Neural cell (in vitro differentiated cells): Measurements from ENCODE around the gene SPI1. TPM values are rescaled to one million over a fixed set of nuclear protein-coding genes. Genes with fewer than 3 reads are reported as not detected.

Experiments
- H2AFZ ChIP-seq: fragments of 200-600, 300-800 bp; sonication (generic), shearing (Covaris generic); 2 replicates; pipeline ENCODE4 v1.6.0; 2014; ENCODE audit warnings: low read depth, mild to moderate bottlenecking, antibody characterized with exemption, low read length, moderate library complexity
- H3F3A ChIP-seq: fragments of 200-600 bp; shearing (Covaris generic); 2 replicates; pipeline ENCODE4 v1.6.1; 2016; ENCODE audit warnings: mild to moderate bottlenecking, moderate library complexity, mixed read lengths, antibody characterized with exemption, low read length; ENCODE audit not compliant: insufficient read depth, poor library complexity, severe bottlenecking
- H3K27ac ChIP-seq: fragments of 200-600, 300-800 bp; sonication (generic), shearing (Covaris generic); 2 replicates; pipeline ENCODE4 v1.5.1; 2014; ENCODE audit warnings: mild to moderate bottlenecking, low read length, moderate library complexity
- H3K27me3 ChIP-seq: fragments of 300-800, 200-600 bp; sonication (generic), shearing (Covaris generic); 2 replicates; pipeline ENCODE4 v1.6.0; 2014; ENCODE audit warnings: mild to moderate bottlenecking, low read depth, low read length, moderate library complexity; ENCODE audit not compliant: insufficient read depth
- H3K36me3 ChIP-seq: fragments of 300-800, 200-600 bp; sonication (generic), shearing (Covaris generic); 2 replicates; pipeline ENCODE4 v1.5.1; 2014; ENCODE audit warnings: mild to moderate bottlenecking, antibody characterized with exemption, low read length, moderate library complexity; ENCODE audit not compliant: insufficient read depth
- H3K4me2 ChIP-seq: fragments of 300-800, 200-600 bp; sonication (generic), shearing (Covaris generic); 2 replicates; pipeline ENCODE4 v1.6.0; 2014; ENCODE audit warnings: mild to moderate bottlenecking, low read length
- H3K4me3 ChIP-seq: fragments of 300-800, 200-600 bp; sonication (generic), shearing (Covaris generic); 2 replicates; pipeline ENCODE4 v1.5.1; 2014; ENCODE audit warnings: mild to moderate bottlenecking, low read length, moderate library complexity
- H3K79me2 ChIP-seq: fragments of 200-600 bp; shearing (Covaris generic); replicated peaks from 2 replicates; pipeline ENCODE4 v1.6.0; 2014; ENCODE audit warnings: mild to moderate bottlenecking, low read length, moderate library complexity; ENCODE audit not compliant: insufficient read depth
- H3K9ac ChIP-seq: fragments of 300-800, 200-600 bp; sonication (generic), shearing (Covaris generic); 2 replicates; pipeline ENCODE4 v1.6.1; 2016; ENCODE audit warnings: mild to moderate bottlenecking, low read length, mixed read lengths
- H3K9me2 ChIP-seq: fragments of 200-600 bp; shearing (Covaris generic); 2 replicates; pipeline ENCODE4 v1.6.1; 2016; ENCODE audit warnings: mild to moderate bottlenecking, low read length, mixed read lengths; ENCODE audit not compliant: insufficient read depth
- H3K9me3 ChIP-seq: fragments of 200-600, 300-800 bp; sonication (generic), shearing (Covaris generic); 2 replicates; pipeline ENCODE4 v1.6.1; 2016; ENCODE audit warnings: mild to moderate bottlenecking, mixed run types, low read length, moderate library complexity, mixed read lengths
- H4K20me1 ChIP-seq: fragments of 200-600 bp; shearing (Covaris generic); 2 replicates; pipeline ENCODE4 v1.6.1; 2016; ENCODE audit warnings: mild to moderate bottlenecking, mixed run types; ENCODE audit not compliant: insufficient read depth
- CTCF ChIP-seq: fragments of 450-650 bp; IDR thresholded peaks from 2 replicates; pipeline ENCODE4 v1.5.1; 2014; ENCODE audit warnings: antibody characterized with exemption, mild to moderate bottlenecking, moderate library complexity; ENCODE audit not compliant: poor library complexity, severe bottlenecking
- EP300 ChIP-seq: fragments of 450-650 bp; conservative IDR thresholded peaks from 2 replicates; pipeline ENCODE4 v1.6.1; 2014; ENCODE audit warnings: antibody characterized with exemption, mild to moderate bottlenecking, moderate library complexity; ENCODE audit not compliant: poor library complexity, severe bottlenecking
- EZH2 ChIP-seq: fragments of 200-600, 300-800 bp; shearing (Covaris generic), sonication (generic); IDR thresholded peaks from 2 replicates; pipeline ENCODE4 v1.6.1; 2014; ENCODE audit warnings: antibody characterized with exemption, low read length, borderline replicate concordance, mild to moderate bottlenecking; ENCODE audit not compliant: insufficient read depth, poor library complexity, severe bottlenecking
- MXI1 ChIP-seq: fragments of 450-650 bp; conservative IDR thresholded peaks from 2 replicates; pipeline ENCODE4 v1.6.1; 2014; ENCODE audit warnings: antibody characterized with exemption, mild to moderate bottlenecking; ENCODE audit not compliant: poor library complexity, severe bottlenecking
- POLR2AphosphoS5 ChIP-seq: IDR thresholded peaks from 2 replicates; pipeline ENCODE4 v1.6.1; 2012
- RAD21 ChIP-seq: fragments of 450-650 bp; conservative IDR thresholded peaks from 2 replicates; pipeline ENCODE4 v1.6.1; 2014; ENCODE audit warnings: antibody characterized with exemption, mild to moderate bottlenecking, moderate library complexity
- REST ChIP-seq: IDR thresholded peaks from 2 replicates; pipeline ENCODE4 v1.6.1; 2012; ENCODE audit warnings: borderline replicate concordance
- SMC3 ChIP-seq: fragments of 450-650 bp; conservative IDR thresholded peaks from 2 replicates; pipeline ENCODE4 v1.6.1; 2014; ENCODE audit warnings: antibody characterized with exemption, mild to moderate bottlenecking, moderate library complexity; ENCODE audit not compliant: poor library complexity
- TAF1 ChIP-seq: IDR thresholded peaks from 2 replicates; pipeline ENCODE4 v1.6.1; 2012; ENCODE audit warnings: low read depth
- polyA plus RNA-seq: library from polyadenylated mRNA; depleted of rRNA; stranded (reverse); fragments of >200 nt; gene quantifications from 2 replicates; pipeline ENCODE4 v1.2.3, GENCODE V29; 2014

The SPI1 gene
- polyA plus RNA-seq, 1 donor from 2014 or later, result not detected

GRCh38 chr11:47328449-47329390 lies 49.6 kb downstream of the SPI1 start:
- Histone ChIP-seq H3K36me3 (no peaks in the 10 kb centered on the region), H3K9me3 (no peaks in the 10 kb centered on the region), H3K9me2 (no peaks in the 10 kb centered on the region), H3K9ac (no peak overlapping the region), H3K4me3 (no peak overlapping the region), H3K27ac (no peak overlapping the region), H3K79me2 (no peaks in the 10 kb centered on the region), H3F3A (no peaks in the 10 kb centered on the region), H3K4me2 (no peak overlapping the region), H3K27me3 (no peaks in the 10 kb centered on the region), H4K20me1 (no peaks in the 10 kb centered on the region), H2AFZ (no peak overlapping the region)
- TF ChIP-seq EZH2, result no peak

GRCh38 chr11:47327949-47328348 lies 50.4 kb downstream of the SPI1 start:
- H3K27me3 ChIP-seq, result no peaks in the 10 kb centered on the region
- no peak overlapping the region for H3K27ac ChIP-seq
- H2AFZ ChIP-seq, result no peak overlapping the region
- no peak overlapping the region for H3K4me3 ChIP-seq
- no peaks in the 10 kb centered on the region for H3K9me2 ChIP-seq
- H3K9ac ChIP-seq, result no peak overlapping the region
- H4K20me1 ChIP-seq, result no peaks in the 10 kb centered on the region
- no peaks in the 10 kb centered on the region for H3K9me3 ChIP-seq
- H3K4me2 ChIP-seq, result no peak overlapping the region
- no peaks in the 10 kb centered on the region for H3F3A ChIP-seq
- H3K36me3 ChIP-seq, result no peaks in the 10 kb centered on the region
- TF ChIP-seq POLR2AphosphoS5 (no peak), SMC3 (no peak), REST (no peak), CTCF (no peak), MXI1 (no peak), EP300 (no peak), EZH2 (no peak), RAD21 (no peak), TAF1 (no peak)
- H3K79me2 ChIP-seq, result no peaks in the 10 kb centered on the region
